ENCODE results near the gene ATXN7L3.
"Not testable (repeated sequence)": the region's sequence is repeated elsewhere in the genome, so short reads cannot be mapped to it uniquely, and the experiment has no call there.

The ATXN7L3 gene

GRCh38 chr17:44155488-44155887 is 44.2 kb downstream of the ATXN7L3 start:
- no peaks in the 10 kb centered on the region for H3K27me3 ChIP-seq (replicated peaks; ENCODE audit: insufficient read depth, low read length)
- no peaks in the 10 kb centered on the region for H3K36me3 ChIP-seq (replicated peaks; ENCODE audit: insufficient read depth, low read length)
- H3K4me3 ChIP-seq (ENCODE audit: low read length), result no peak overlapping the region
- no peaks in the 10 kb centered on the region for H3K4me1 ChIP-seq (ENCODE audit: low read length)
- no peak for DNase-seq
- no peak for TF ChIP-seq EZH2phosphoT487 (IDR thresholded peaks at IDR 0.05; ENCODE audit: low read length)
- TF ChIP-seq, protein P1, sequence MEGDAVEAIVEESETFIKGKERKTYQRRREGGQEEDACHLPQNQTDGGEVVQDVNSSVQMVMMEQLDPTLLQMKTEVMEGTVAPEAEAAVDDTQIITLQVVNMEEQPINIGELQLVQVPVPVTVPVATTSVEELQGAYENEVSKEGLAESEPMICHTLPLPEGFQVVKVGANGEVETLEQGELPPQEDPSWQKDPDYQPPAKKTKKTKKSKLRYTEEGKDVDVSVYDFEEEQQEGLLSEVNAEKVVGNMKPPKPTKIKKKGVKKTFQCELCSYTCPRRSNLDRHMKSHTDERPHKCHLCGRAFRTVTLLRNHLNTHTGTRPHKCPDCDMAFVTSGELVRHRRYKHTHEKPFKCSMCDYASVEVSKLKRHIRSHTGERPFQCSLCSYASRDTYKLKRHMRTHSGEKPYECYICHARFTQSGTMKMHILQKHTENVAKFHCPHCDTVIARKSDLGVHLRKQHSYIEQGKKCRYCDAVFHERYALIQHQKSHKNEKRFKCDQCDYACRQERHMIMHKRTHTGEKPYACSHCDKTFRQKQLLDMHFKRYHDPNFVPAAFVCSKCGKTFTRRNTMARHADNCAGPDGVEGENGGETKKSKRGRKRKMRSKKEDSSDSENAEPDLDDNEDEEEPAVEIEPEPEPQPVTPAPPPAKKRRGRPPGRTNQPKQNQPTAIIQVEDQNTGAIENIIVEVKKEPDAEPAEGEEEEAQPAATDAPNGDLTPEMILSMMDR (IDR thresholded peaks at IDR 0.05; ENCODE audit: low read length), result no peak
- TF ChIP-seq EZH2 (optimal IDR thresholded peaks at IDR 0.05; ENCODE audit: low read depth, low read length), result no peak
- no peak overlapping the region for H3K4me2 ChIP-seq (ENCODE audit: low read depth, low read length)
- H3K9ac ChIP-seq (ENCODE audit: low read length), result no peak overlapping the region
- no peak overlapping the region for H2AFZ ChIP-seq (ENCODE audit: low read length)
- H3F3A ChIP-seq (ENCODE audit: insufficient read depth, low read length), result no peaks in the 10 kb centered on the region
- H3K79me2 ChIP-seq (ENCODE audit: low read length), result peaks cover 19% of the 10 kb centered on the region
- H4K20me1 ChIP-seq (ENCODE audit: insufficient read depth, low read length), result no peaks in the 10 kb centered on the region
- no peaks in the 10 kb centered on the region for H3K9me2 ChIP-seq (replicated peaks; ENCODE audit: insufficient read depth, low read length)
- no peaks in the 10 kb centered on the region for H3K9me3 ChIP-seq (replicated peaks; ENCODE audit: insufficient read depth, low read length)
- H3K27ac ChIP-seq (ENCODE audit: low read length), result no peak overlapping the region

- Histone ChIP-seq H4K20me1 (ENCODE audit: insufficient read depth, low read length) (no peaks in the 10 kb centered on the region), H2AFZ (ENCODE audit: low read length) (no peak overlapping the region), H3F3A (ENCODE audit: insufficient read depth, low read length) (no peaks in the 10 kb centered on the region), H3K4me3 (ENCODE audit: low read length) (no peak overlapping the region), H3K27me3 (replicated peaks; ENCODE audit: insufficient read depth, low read length) (no peaks in the 10 kb centered on the region), H3K9ac (ENCODE audit: low read length) (no peak overlapping the region), H3K4me2 (ENCODE audit: low read depth, low read length) (no peak overlapping the region), H3K27ac (ENCODE audit: low read length) (no peak overlapping the region), H3K4me1 (ENCODE audit: low read length) (no peaks in the 10 kb centered on the region), H3K9me3 (replicated peaks; ENCODE audit: insufficient read depth, low read length) (no peaks in the 10 kb centered on the region), H3K79me2 (ENCODE audit: low read length) (peaks cover 35% of the 10 kb centered on the region), H3K9me2 (replicated peaks; ENCODE audit: insufficient read depth, low read length) (no peaks in the 10 kb centered on the region), H3K36me3 (replicated peaks; ENCODE audit: insufficient read depth, low read length) (no peaks in the 10 kb centered on the region; the same call in 1 of the 2 replicates)
- DNase-seq, result no peak
- TF ChIP-seq, protein P1 (IDR thresholded peaks at IDR 0.05; ENCODE audit: low read length), result no peak
- TF ChIP-seq EZH2phosphoT487 (IDR thresholded peaks at IDR 0.05; ENCODE audit: low read length), result no peak
- TF ChIP-seq EZH2 (optimal IDR thresholded peaks at IDR 0.05; ENCODE audit: low read depth, low read length), result no peak
Observed at GRCh38 chr17:44152875-44153274, 46.8 kb downstream of the ATXN7L3 start.

- Histone ChIP-seq H3K4me3 (ENCODE audit: low read length) (no peak overlapping the region), H3K36me3 (replicated peaks; ENCODE audit: insufficient read depth, low read length) (no peaks in the 10 kb centered on the region; the same call in 1 of the 2 replicates), H3K79me2 (ENCODE audit: low read length) (peaks cover 36% of the 10 kb centered on the region), H4K20me1 (ENCODE audit: insufficient read depth, low read length) (no peaks in the 10 kb centered on the region), H3K9me2 (replicated peaks; ENCODE audit: insufficient read depth, low read length) (no peaks in the 10 kb centered on the region), H2AFZ (ENCODE audit: low read length) (no peak overlapping the region), H3K4me2 (ENCODE audit: low read depth, low read length) (no peak overlapping the region), H3K9me3 (replicated peaks; ENCODE audit: insufficient read depth, low read length) (no peaks in the 10 kb centered on the region), H3K9ac (ENCODE audit: low read length) (no peak overlapping the region), H3K27me3 (replicated peaks; ENCODE audit: insufficient read depth, low read length) (no peaks in the 10 kb centered on the region), H3F3A (ENCODE audit: insufficient read depth, low read length) (no peaks in the 10 kb centered on the region), H3K4me1 (ENCODE audit: low read length) (no peaks in the 10 kb centered on the region), H3K27ac (ENCODE audit: low read length) (no peak overlapping the region)
- TF ChIP-seq EZH2 (optimal IDR thresholded peaks at IDR 0.05; ENCODE audit: low read depth, low read length) (no peak), EZH2phosphoT487 (IDR thresholded peaks at IDR 0.05; ENCODE audit: low read length) (no peak)
- TF ChIP-seq, protein P1 (IDR thresholded peaks at IDR 0.05; ENCODE audit: low read length), result no peak
- no peak for DNase-seq
Observed at GRCh38 chr17:44149750-44150329, 49.8 kb downstream of the ATXN7L3 start.

- not testable (repeated sequence) for H3K36me3 ChIP-seq (replicated peaks; ENCODE audit: insufficient read depth, low read length); H3K4me2 ChIP-seq (ENCODE audit: low read depth, low read length); H4K20me1 ChIP-seq (ENCODE audit: insufficient read depth, low read length); H3F3A ChIP-seq (ENCODE audit: insufficient read depth, low read length); H3K27ac ChIP-seq (ENCODE audit: low read length); H3K9ac ChIP-seq (ENCODE audit: low read length); H3K4me1 ChIP-seq (ENCODE audit: low read length); H3K4me3 ChIP-seq (ENCODE audit: low read length); DNase-seq; H3K9me2 ChIP-seq (replicated peaks; ENCODE audit: insufficient read depth, low read length); H3K27me3 ChIP-seq (replicated peaks; ENCODE audit: insufficient read depth, low read length); H2AFZ ChIP-seq (ENCODE audit: low read length); H3K9me3 ChIP-seq (replicated peaks; ENCODE audit: insufficient read depth, low read length)
- peaks cover 36% of the 10 kb centered on the region for H3K79me2 ChIP-seq (ENCODE audit: low read length)
Observed at GRCh38 chr17:44149066-44149465, 50.6 kb downstream of the ATXN7L3 start.

All from MM.1S (cell line).